PC-9 (cell line): ENCODE results near the gene DMRTB1. TPM values are rescaled to one million over a fixed set of nuclear protein-coding genes. Genes with fewer than 3 reads are reported as not detected.

ENCODE experiments used
- Bru-seq: library from RNA; stranded (reverse); fragments of 400-500 nt; gene quantifications from one replicate; lab custom pipeline; 2021; lab: Mats Ljungman, UMichigan
- BruChase-seq, 2 experiments: library from RNA; stranded (reverse); fragments of 400-500 nt; gene quantifications; one replicate each; lab custom pipeline; 2021; lab: Mats Ljungman, UMichigan
- BruUV-seq: library from RNA; stranded (reverse); fragments of 400-500 nt; replicated peaks from 2 replicates; lab custom pipeline; 2021; lab: Mats Ljungman, UMichigan
- CTCF ChIA-PET: fragments of 300-600 bp; sonication (Branson Sonifier 250); formaldehyde crosslinking; loops from one replicate; lab custom pipeline; 2022; ENCODE audit warnings: antibody characterized with exemption; lab: Charles Lee
- POLR2A ChIA-PET: fragments of 300-600 bp; sonication (Branson Sonifier 250); formaldehyde crosslinking; loops from one replicate; lab custom pipeline; 2022; ENCODE audit warnings: antibody characterized with exemption; ENCODE audit not compliant: unreplicated experiment; lab: Charles Lee
- DNase-seq, 2 experiments: peaks; one replicate each; pipeline versions ENCODE4 v3.0.0 to v3.0.0-alpha.2; 2015 to 2022; ENCODE audit warnings: mixed read lengths in 1 of 2
- H2AFZ ChIP-seq: fragments of 200-600 bp; sonication (generic); 2 replicates; pipeline ENCODE4 v1.8.1; 2017; ENCODE audit warnings: antibody characterized with exemption
- H3F3A ChIP-seq: fragments of 200-600 bp; sonication (generic); 2 replicates; pipeline ENCODE4 v1.8.1; 2017; ENCODE audit warnings: antibody characterized with exemption, mild to moderate bottlenecking, low read depth; ENCODE audit not compliant: insufficient read depth
- H3K27ac ChIP-seq: fragments of 200-600 bp; sonication (generic); 2 replicates; pipeline ENCODE4 v1.6.1; 2016; ENCODE audit warnings: mixed run types
- H3K27me3 ChIP-seq: fragments of 200-600 bp; sonication (generic); 2 replicates; pipeline ENCODE4 v1.6.1; 2016; ENCODE audit warnings: low read depth, mixed run types; ENCODE audit not compliant: insufficient read depth
- H3K36me3 ChIP-seq: fragments of 200-600 bp; sonication (generic); 2 replicates; pipeline ENCODE4 v1.6.1; 2016; ENCODE audit warnings: low read depth, mixed run types
- H3K4me1 ChIP-seq: fragments of 200-600 bp; sonication (generic); replicated peaks from 2 replicates; pipeline ENCODE4 v1.6.1; 2016; ENCODE audit warnings: mixed run types; ENCODE audit not compliant: insufficient read depth
- H3K4me2 ChIP-seq: fragments of 200-600 bp; sonication (generic); 2 replicates; pipeline ENCODE4 v1.6.1; 2017; ENCODE audit warnings: mixed run types
- H3K4me3 ChIP-seq: fragments of 200-600 bp; sonication (generic); 2 replicates; pipeline ENCODE4 v1.6.1; 2016; ENCODE audit warnings: mixed run types
- H3K79me2 ChIP-seq: fragments of 200-600 bp; sonication (generic); 2 replicates; pipeline ENCODE4 v1.6.1; 2017; ENCODE audit warnings: low read depth, mixed run types
- H3K9me2 ChIP-seq: fragments of 200-600 bp; sonication (generic); 2 replicates; pipeline ENCODE4 v1.8.1; 2017; ENCODE audit warnings: mild to moderate bottlenecking; ENCODE audit not compliant: insufficient read depth
- H3K9me3 ChIP-seq: fragments of 200-600 bp; sonication (generic); 2 replicates; pipeline ENCODE4 v1.8.1; 2016; ENCODE audit warnings: low read depth; ENCODE audit not compliant: insufficient read depth
- H4K20me1 ChIP-seq: fragments of 200-600 bp; sonication (generic); 2 replicates; pipeline ENCODE4 v1.8.1; 2017; ENCODE audit not compliant: insufficient read depth
- CTCF ChIP-seq: fragments of 200-600 bp; sonication (generic); conservative IDR thresholded peaks from 2 replicates; pipeline ENCODE4 v1.6.1; 2017; ENCODE audit warnings: mixed run types, antibody characterized with exemption, mild to moderate bottlenecking, moderate library complexity
- EZH2 ChIP-seq: fragments of 200-600 bp; sonication (generic); IDR thresholded peaks from 2 replicates; pipeline ENCODE4 v1.8.0; 2017; ENCODE audit warnings: antibody characterized with exemption, low read depth
- intact Hi-C: fragments of 100-400 bp; cut with micrococcal nuclease; formaldehyde crosslinking; loops from one replicate; pipeline ENCODE4 v1.10.0; 2022; ENCODE audit not compliant: unreplicated experiment
- long read RNA-seq: library from polyadenylated mRNA; stranded (forward); transcript quantifications from one replicate; pipeline ENCODE4 v2.0.0, GENCODE V29; 2022
- total RNA-seq: library from RNA; stranded (reverse); gene quantifications from 2 replicates; pipeline ENCODE4 v1.2.3, GENCODE V29; 2021

The DMRTB1 gene
- not detected in 2 replicates for total RNA-seq
- Bru-seq, nascent RNA, result not detected
- BruChase-seq, experiment 1, labeled RNA remaining after a 2-hour chase, result percentile 7 among the genes with signal in this experiment
- BruChase-seq, experiment 2, labeled RNA remaining after a 6-hour chase, result not detected
- long read RNA-seq, result 0 reads

DNA sequence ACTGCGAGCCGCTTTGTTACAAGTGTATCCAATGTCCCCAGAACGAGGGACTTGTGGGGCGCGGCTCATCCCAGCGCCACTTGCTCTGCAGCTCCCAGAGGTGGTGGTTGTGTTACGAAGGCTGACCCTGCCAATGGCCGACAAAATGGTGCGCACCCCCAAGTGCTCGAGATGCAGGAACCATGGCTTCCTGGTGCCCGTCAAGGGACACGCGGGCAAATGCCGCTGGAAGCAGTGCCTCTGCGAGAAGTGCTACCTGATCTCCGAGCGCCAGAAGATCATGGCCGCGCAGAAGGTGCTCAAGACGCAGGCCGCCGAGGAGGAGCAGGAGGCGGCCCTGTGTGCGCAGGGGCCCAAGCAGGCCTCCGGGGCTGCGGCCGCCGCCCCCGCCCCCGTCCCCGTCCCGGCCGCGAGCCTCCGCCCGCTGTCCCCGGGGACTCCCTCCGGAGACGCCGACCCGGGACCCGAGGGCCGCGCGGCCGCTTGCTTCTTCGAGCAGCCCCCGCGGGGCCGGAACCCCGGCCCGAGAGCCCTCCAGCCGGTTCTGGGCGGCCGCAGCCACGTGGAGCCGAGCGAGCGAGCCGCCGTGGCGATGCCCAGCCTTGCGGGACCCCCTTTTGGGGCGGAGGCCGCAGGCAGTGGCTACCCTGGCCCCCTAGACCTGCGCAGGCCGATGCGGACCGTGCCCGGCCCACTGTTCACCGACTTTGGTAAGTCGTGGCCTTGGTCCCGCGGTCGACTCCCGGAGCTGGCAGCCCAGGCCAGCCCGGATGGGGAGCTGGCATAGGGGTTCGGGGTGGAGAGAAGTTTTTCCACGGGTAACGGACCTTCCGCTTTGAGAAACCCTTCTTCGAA, at the start of gene DMRTB1:
DMRTB1 (plus strand) TSS at position 79 of the 855 bp plus-strand sequence; CDS start at position 134, 55 bp downstream.
- no peaks in the 10 kb centered on the region for H3K9me3 ChIP-seq
- ChIA-PET CTCF (no interaction called here), POLR2A (no interaction called here)
- no peaks in the 10 kb centered on the region for H3K4me1 ChIP-seq
- H3K4me3 ChIP-seq, result no peak within 1 kb of the TSS
- no peaks in the 10 kb centered on the region for H3K79me2 ChIP-seq
- 0 out of 2 replicates have a peak, but pooled peaks cover 5% of the 10 kb centered on the region for H3K27me3 ChIP-seq
- no peaks in the 10 kb centered on the region for H3K36me3 ChIP-seq
- no peaks in the 10 kb centered on the region for H3F3A ChIP-seq
- H3K4me2 ChIP-seq, result no peak within 1 kb of the TSS
- no peaks in the 10 kb centered on the region for H4K20me1 ChIP-seq
- no peak within 1 kb of the TSS for H2AFZ ChIP-seq
- TF ChIP-seq CTCF (no peak), EZH2 (no peak)
- H3K9me2 ChIP-seq, result no peaks in the 10 kb centered on the region
- BruUV-seq, result no TSS peak
- intact Hi-C loops, result no loop called here
- DNase-seq, result no peak
- no peak within 1 kb of the TSS for H3K27ac ChIP-seq

DNA sequence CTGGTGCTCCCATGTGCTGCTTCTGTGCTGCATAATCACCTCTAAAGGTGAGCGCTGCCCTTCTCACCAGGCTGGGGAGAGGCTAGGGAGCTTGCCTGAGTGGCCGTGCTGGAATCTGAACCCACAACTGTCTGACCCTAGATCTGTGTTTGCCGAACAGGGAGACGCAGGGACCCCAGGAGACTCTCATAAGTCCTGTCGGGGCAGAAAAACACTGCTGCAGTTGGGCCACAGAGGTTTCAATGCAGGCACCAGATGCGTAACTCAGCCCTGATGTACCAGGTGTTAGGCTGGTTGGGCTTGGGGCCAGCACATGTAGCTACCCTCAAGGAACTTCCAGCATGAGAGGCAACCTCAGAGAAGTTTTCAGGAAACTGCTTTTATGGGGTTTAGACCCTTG, 49.5 kb upstream of the DMRTB1 start:
- Histone ChIP-seq H4K20me1 (no peaks in the 10 kb centered on the region), H3K36me3 (no peaks in the 10 kb centered on the region), H3K4me2 (no peak overlapping the region), H3F3A (peaks cover 31% of the 10 kb centered on the region), H3K9me3 (no peaks in the 10 kb centered on the region), H3K27ac (no peak overlapping the region), H3K4me1 (peaks cover 35% of the 10 kb centered on the region), H3K79me2 (no peaks in the 10 kb centered on the region), H3K4me3 (no peak overlapping the region), H2AFZ (no peak overlapping the region), H3K9me2 (no peaks in the 10 kb centered on the region), H3K27me3 (0 out of 2 replicates have a peak, but pooled peaks cover 10% of the 10 kb centered on the region)
- ChIA-PET CTCF (no interaction called here), POLR2A (no interaction called here)
- no TSS peak for BruUV-seq
- intact Hi-C loops, result no loop called here
- no peak for TF ChIP-seq CTCF
- no peak for TF ChIP-seq EZH2
- peak in 1 of 2 experiments; percentile 4 for DNase-seq

GRCh38 chr1:53410100-53410541, 49.1 kb upstream of the DMRTB1 start:
- no peak overlapping the region for H3K27ac ChIP-seq
- H3K9me3 ChIP-seq, result no peaks in the 10 kb centered on the region
- BruUV-seq, result no TSS peak
- no peak overlapping the region for H3K4me2 ChIP-seq
- ChIA-PET POLR2A (no interaction called here), CTCF (no interaction called here)
- no peaks in the 10 kb centered on the region for H3K79me2 ChIP-seq
- H2AFZ ChIP-seq, result no peak overlapping the region
- peaks cover 35% of the 10 kb centered on the region for H3K4me1 ChIP-seq
- 0 out of 2 replicates have a peak, but pooled peaks cover 6% of the 10 kb centered on the region for H3K27me3 ChIP-seq
- DNase-seq, result peak in 1 of 2 experiments; percentile 8
- no peaks in the 10 kb centered on the region for H4K20me1 ChIP-seq
- no peaks in the 10 kb centered on the region for H3K9me2 ChIP-seq
- H3K36me3 ChIP-seq, result no peaks in the 10 kb centered on the region
- TF ChIP-seq EZH2 (no peak), CTCF (no peak)
- intact Hi-C loops, result no loop called here
- peaks cover 31% of the 10 kb centered on the region for H3F3A ChIP-seq
- H3K4me3 ChIP-seq, result no peak overlapping the region
